ENCODE results near the gene SLX4IP.

SLX4IP gene

DNA sequence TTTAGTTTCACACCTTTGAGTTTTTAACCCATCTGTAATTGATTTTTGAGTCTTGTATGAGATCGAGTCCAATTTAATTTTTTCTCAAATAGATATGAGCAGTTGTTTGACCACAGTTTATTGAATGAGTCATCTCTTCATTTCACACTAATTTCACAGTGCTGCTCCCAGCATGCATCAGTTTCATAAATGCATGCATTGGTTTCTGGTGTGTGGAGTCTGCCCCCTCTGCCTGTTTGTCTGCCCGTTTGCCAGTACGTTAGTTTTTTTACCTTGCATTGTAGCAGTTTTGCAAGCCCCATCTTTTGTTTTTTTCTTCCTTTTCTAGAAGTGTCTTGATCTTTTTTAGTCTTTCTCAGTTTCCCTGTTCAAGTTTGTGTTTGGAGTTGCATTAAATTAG lies 11.9 kb downstream of the SLX4IP start:
- Histone ChIP-seq H2AFZ (ENCODE audit: low read length, unreplicated experiment) (peak overlapping the region; percentile 16), H3K36me3 (ENCODE audit: insufficient read depth, low read length) (no peaks in the 10 kb centered on the region), H3K79me2 (ENCODE audit: control insufficient read depth, insufficient read depth, low read length, unreplicated experiment) (peaks cover 14% of the 10 kb centered on the region), H3K4me3 (ENCODE audit: low read depth, low read length) (peak overlapping the region; percentile 44; the same call in 1 of the 2 replicates), H3K4me1 (ENCODE audit: control insufficient read depth, insufficient read depth, low read length, unreplicated experiment) (peaks cover 8% of the 10 kb centered on the region), H3K27me3 (ENCODE audit: insufficient read depth, low read length) (no peaks in the 10 kb centered on the region), H3K27ac (ENCODE audit: low read depth, low read length) (peak overlapping the region; percentile 53)

DNA sequence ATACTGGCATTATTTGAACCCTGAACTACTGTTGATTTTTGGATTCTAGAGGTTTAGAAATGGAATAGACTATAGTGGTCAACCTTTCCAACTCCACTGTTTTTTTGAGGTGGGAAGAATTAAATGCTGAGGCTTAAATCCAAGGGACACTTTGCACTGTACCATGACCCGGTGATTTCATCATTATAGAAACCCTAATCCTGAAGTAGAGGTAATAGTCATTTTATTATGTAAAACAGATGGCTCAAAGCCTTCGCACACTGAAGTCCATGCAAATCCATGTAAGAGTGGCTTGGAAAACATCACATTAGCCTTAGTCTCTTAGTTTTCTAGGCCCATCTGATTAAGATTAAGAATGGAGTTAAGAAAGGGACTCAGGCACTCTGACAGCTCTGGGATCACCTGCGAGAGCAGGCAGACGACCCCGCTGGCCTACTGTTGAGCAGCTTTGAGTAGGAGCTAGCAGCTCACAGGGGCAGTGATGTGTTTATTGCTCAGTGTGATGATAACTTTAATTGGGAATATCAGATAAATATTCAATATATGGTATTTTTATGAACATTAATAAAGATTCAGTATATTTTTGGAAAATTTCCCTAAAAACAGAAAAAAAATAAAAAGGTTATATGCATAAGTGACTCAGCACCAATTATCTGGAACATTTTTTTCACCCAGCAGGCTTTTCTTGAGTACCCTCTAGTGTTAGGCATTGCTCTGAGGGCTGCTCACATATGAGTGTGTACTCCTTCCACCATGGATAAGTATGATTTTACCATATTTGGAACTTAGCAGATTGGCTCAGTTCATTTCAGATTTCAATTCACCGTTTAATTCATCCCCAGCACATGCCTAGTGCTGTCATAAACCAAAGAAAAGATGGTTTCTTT lies 13.4 kb downstream of the SLX4IP start:
- H3K27me3 ChIP-seq (ENCODE audit: insufficient read depth, low read length): no peaks in the 10 kb centered on the region
- no peaks in the 10 kb centered on the region for H3K36me3 ChIP-seq (ENCODE audit: insufficient read depth, low read length)
- H3K79me2 ChIP-seq (ENCODE audit: control insufficient read depth, insufficient read depth, low read length, unreplicated experiment): peaks cover 16% of the 10 kb centered on the region
- peaks cover 8% of the 10 kb centered on the region for H3K4me1 ChIP-seq (ENCODE audit: control insufficient read depth, insufficient read depth, low read length, unreplicated experiment)
- H3K27ac ChIP-seq (ENCODE audit: low read depth, low read length): no peak overlapping the region
- no peak overlapping the region for H2AFZ ChIP-seq (ENCODE audit: low read length, unreplicated experiment)
- no peak overlapping the region for H3K4me3 ChIP-seq (ENCODE audit: low read depth, low read length)

DNA sequence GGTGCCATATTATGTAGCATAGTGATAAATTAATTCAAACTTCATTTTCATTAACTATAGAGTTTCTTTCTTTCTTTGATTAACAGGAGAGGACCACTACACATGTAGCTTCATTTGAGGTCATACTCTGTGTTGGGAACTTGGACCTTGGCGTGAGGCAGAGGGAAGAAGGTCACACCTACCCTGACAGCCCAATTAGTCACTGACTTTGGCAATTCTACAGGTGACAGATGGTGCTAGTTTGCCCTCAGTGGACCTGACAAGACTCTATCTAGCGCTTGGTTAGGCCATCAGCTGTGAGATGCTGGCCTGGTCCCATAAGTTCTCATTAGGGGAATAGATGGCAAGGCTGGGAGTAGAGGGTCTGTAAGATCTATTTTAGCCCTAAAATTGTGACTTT lies 14.2 kb downstream of the SLX4IP start:
- no peaks in the 10 kb centered on the region for H3K27me3 ChIP-seq (ENCODE audit: insufficient read depth, low read length)
- H3K4me3 ChIP-seq (ENCODE audit: low read depth, low read length): no peak overlapping the region
- no peak overlapping the region for H2AFZ ChIP-seq (ENCODE audit: low read length, unreplicated experiment)
- H3K27ac ChIP-seq (ENCODE audit: low read depth, low read length): no peak overlapping the region
- H3K36me3 ChIP-seq (ENCODE audit: insufficient read depth, low read length): no peaks in the 10 kb centered on the region
- H3K4me1 ChIP-seq (ENCODE audit: control insufficient read depth, insufficient read depth, low read length, unreplicated experiment): peaks cover 8% of the 10 kb centered on the region
- peaks cover 16% of the 10 kb centered on the region for H3K79me2 ChIP-seq (ENCODE audit: control insufficient read depth, insufficient read depth, low read length, unreplicated experiment)

- no peak overlapping the region for H2AFZ ChIP-seq (ENCODE audit: low read length, unreplicated experiment)
- no peaks in the 10 kb centered on the region for H3K27me3 ChIP-seq (ENCODE audit: insufficient read depth, low read length)
- H3K4me3 ChIP-seq (ENCODE audit: low read depth, low read length): no peak overlapping the region
- peaks cover under 1% of the 10 kb centered on the region; the same call in 1 of the 2 replicates for H3K36me3 ChIP-seq (ENCODE audit: insufficient read depth, low read length)
- H3K79me2 ChIP-seq (ENCODE audit: control insufficient read depth, insufficient read depth, low read length, unreplicated experiment): peaks cover 11% of the 10 kb centered on the region
- no peak overlapping the region for H3K27ac ChIP-seq (ENCODE audit: low read depth, low read length)
- peaks cover 4% of the 10 kb centered on the region for H3K4me1 ChIP-seq (ENCODE audit: control insufficient read depth, insufficient read depth, low read length, unreplicated experiment)
These were observed 18.1 kb downstream of the SLX4IP start for GRCh38 chr20:10453241-10453640.

DNA sequence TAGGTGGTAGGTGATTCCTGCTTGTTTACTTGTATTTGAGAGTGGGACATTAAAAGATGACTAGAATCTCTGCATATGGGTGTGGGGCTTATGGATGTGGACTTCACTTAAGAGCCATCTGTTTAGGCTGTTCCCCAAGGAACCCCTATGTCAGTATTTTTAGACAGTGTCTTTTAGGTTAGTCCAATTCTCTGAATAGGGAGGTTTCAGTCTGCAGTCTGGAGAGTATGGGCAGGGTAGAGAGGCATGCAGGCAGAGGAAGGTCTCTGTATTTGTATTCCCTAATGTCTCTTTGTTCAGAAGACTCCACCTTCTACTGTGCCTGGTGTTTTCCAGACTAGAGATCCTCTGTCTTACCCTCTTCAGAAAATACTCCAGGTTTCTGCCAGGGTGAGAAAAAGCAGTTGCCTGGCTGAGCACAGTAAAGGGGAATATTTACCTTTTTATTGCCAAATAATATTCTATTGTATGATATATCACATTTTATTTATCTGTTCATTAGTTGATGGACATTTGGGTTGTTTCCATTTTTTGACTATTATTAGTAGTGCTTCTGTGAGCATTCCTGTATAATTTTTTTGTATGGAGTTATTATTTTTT lies 19.1 kb downstream of the SLX4IP start:
- H3K4me1 ChIP-seq (ENCODE audit: control insufficient read depth, insufficient read depth, low read length, unreplicated experiment): peaks cover 3% of the 10 kb centered on the region
- H3K27me3 ChIP-seq (ENCODE audit: insufficient read depth, low read length): no peaks in the 10 kb centered on the region
- no peak overlapping the region for H3K4me3 ChIP-seq (ENCODE audit: low read depth, low read length)
- no peak overlapping the region for H3K27ac ChIP-seq (ENCODE audit: low read depth, low read length)
- peaks cover 8% of the 10 kb centered on the region for H3K79me2 ChIP-seq (ENCODE audit: control insufficient read depth, insufficient read depth, low read length, unreplicated experiment)
- no peak overlapping the region for H2AFZ ChIP-seq (ENCODE audit: low read length, unreplicated experiment)
- H3K36me3 ChIP-seq (ENCODE audit: insufficient read depth, low read length): peaks cover 3% of the 10 kb centered on the region; the same call in 1 of the 2 replicates

GRCh38 chr20:10461495-10461894 lies 26.4 kb downstream of the SLX4IP start:
- Histone ChIP-seq H3K4me1 (ENCODE audit: control insufficient read depth, insufficient read depth, low read length, unreplicated experiment) (peaks cover 8% of the 10 kb centered on the region), H2AFZ (ENCODE audit: low read length, unreplicated experiment) (no peak overlapping the region), H3K27me3 (ENCODE audit: insufficient read depth, low read length) (no peaks in the 10 kb centered on the region), H3K36me3 (ENCODE audit: insufficient read depth, low read length) (peaks cover 20% of the 10 kb centered on the region; the same call in 1 of the 2 replicates), H3K4me3 (ENCODE audit: low read depth, low read length) (no peak overlapping the region), H3K79me2 (ENCODE audit: control insufficient read depth, insufficient read depth, low read length, unreplicated experiment) (peaks cover 16% of the 10 kb centered on the region), H3K27ac (ENCODE audit: low read depth, low read length) (no peak overlapping the region)

DNA sequence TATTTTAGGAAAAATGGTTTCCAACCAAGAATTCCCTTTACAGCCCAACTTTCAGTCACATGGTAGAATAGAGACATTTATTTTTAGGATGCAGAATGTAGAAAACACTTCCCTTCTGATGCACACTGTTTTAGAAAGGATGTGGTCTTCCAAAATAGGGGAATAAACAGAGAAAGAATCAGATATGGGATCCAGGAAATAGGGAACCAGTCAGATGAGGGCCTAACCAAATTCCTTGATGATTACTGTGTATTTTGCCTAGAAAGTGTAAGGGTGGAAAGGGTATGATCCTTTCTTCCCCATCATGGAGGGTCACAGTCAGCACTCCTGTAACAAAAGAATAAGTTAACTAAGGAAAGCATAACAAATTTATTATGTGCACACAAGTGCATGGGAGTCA lies 27.4 kb downstream of the SLX4IP start:
- Histone ChIP-seq H3K27me3 (ENCODE audit: insufficient read depth, low read length) (no peaks in the 10 kb centered on the region), H3K4me3 (ENCODE audit: low read depth, low read length) (no peak overlapping the region), H3K79me2 (ENCODE audit: control insufficient read depth, insufficient read depth, low read length, unreplicated experiment) (peaks cover 16% of the 10 kb centered on the region), H3K36me3 (ENCODE audit: insufficient read depth, low read length) (peaks cover 20% of the 10 kb centered on the region; the same call in 1 of the 2 replicates), H3K4me1 (ENCODE audit: control insufficient read depth, insufficient read depth, low read length, unreplicated experiment) (peaks cover 16% of the 10 kb centered on the region), H3K27ac (ENCODE audit: low read depth, low read length) (no peak overlapping the region), H2AFZ (ENCODE audit: low read length, unreplicated experiment) (no peak overlapping the region)

GRCh38 chr20:10463622-10464021 lies 28.5 kb downstream of the SLX4IP start:
- Histone ChIP-seq H3K36me3 (ENCODE audit: insufficient read depth, low read length) (0 out of 2 replicates have a peak, but pooled peaks cover 16% of the 10 kb centered on the region), H3K4me3 (ENCODE audit: low read depth, low read length) (no peak overlapping the region), H2AFZ (ENCODE audit: low read length, unreplicated experiment) (no peak overlapping the region), H3K27ac (ENCODE audit: low read depth, low read length) (peak overlapping the region; percentile 41; the same call in 1 of the 2 replicates), H3K27me3 (ENCODE audit: insufficient read depth, low read length) (no peaks in the 10 kb centered on the region), H3K79me2 (ENCODE audit: control insufficient read depth, insufficient read depth, low read length, unreplicated experiment) (peaks cover 16% of the 10 kb centered on the region), H3K4me1 (ENCODE audit: control insufficient read depth, insufficient read depth, low read length, unreplicated experiment) (peaks cover 23% of the 10 kb centered on the region)

GRCh38 chr20:10465135-10465534 lies 30.0 kb downstream of the SLX4IP start:
- H3K79me2 ChIP-seq (ENCODE audit: control insufficient read depth, insufficient read depth, low read length, unreplicated experiment): peaks cover 16% of the 10 kb centered on the region
- peaks cover 30% of the 10 kb centered on the region for H3K4me1 ChIP-seq (ENCODE audit: control insufficient read depth, insufficient read depth, low read length, unreplicated experiment)
- no peak overlapping the region for H3K27ac ChIP-seq (ENCODE audit: low read depth, low read length)
- no peak overlapping the region for H2AFZ ChIP-seq (ENCODE audit: low read length, unreplicated experiment)
- no peak overlapping the region for H3K4me3 ChIP-seq (ENCODE audit: low read depth, low read length)
- H3K27me3 ChIP-seq (ENCODE audit: insufficient read depth, low read length): no peaks in the 10 kb centered on the region
- H3K36me3 ChIP-seq (ENCODE audit: insufficient read depth, low read length): 0 out of 2 replicates have a peak, but pooled peaks cover 16% of the 10 kb centered on the region

DNA sequence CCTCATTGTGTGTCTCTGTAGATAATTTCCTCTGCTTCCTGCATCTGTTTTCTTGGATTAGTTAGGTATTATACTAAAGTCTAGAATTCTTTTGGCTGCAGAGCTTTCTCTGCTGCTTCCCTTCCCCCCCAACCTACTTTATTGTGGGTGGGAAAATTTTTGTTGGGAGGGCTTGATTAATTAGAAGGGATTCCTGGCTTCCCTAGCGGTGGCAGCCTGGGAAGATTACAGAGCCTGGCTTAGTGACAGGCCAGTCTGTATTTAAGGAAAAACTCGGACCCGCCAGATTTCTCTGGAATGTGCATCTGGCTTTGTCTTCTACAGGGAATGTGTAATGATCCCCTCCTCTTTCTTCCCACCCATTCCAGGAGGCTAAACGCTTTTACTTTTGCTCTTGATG lies 31.2 kb downstream of the SLX4IP start:
- Histone ChIP-seq H3K27ac (ENCODE audit: low read depth, low read length) (no peak overlapping the region), H3K4me1 (ENCODE audit: control insufficient read depth, insufficient read depth, low read length, unreplicated experiment) (peaks cover 41% of the 10 kb centered on the region), H3K4me3 (ENCODE audit: low read depth, low read length) (no peak overlapping the region), H2AFZ (ENCODE audit: low read length, unreplicated experiment) (no peak overlapping the region), H3K27me3 (ENCODE audit: insufficient read depth, low read length) (no peaks in the 10 kb centered on the region), H3K79me2 (ENCODE audit: control insufficient read depth, insufficient read depth, low read length, unreplicated experiment) (peaks cover 6% of the 10 kb centered on the region), H3K36me3 (ENCODE audit: insufficient read depth, low read length) (0 out of 2 replicates have a peak, but pooled peaks cover 8% of the 10 kb centered on the region)

All from ACC112 (cell line).